SH-SY5Y (cell line): ENCODE results near the gene RETSAT.

Source experiments
- GATA2 ChIP-seq: IDR thresholded peaks from 2 replicates; pipeline ENCODE4 v1.6.1; 2011; ENCODE audit warnings: mild to moderate bottlenecking, low read depth, low read length
- GATA3 ChIP-seq: IDR thresholded peaks from 2 replicates; pipeline ENCODE4 v1.6.1; 2011; ENCODE audit warnings: low read depth, mild to moderate bottlenecking, low read length, moderate library complexity

- TF ChIP-seq GATA3 (no peak), GATA2 (no peak)
Measured at GRCh38 chr2:85399183-85399455, 44.8 kb upstream of the RETSAT start.
